Subcutaneous adipose tissue (tissue), 4 donors: ENCODE measurements around the gene SAMM50. TPM values are rescaled to one million over a fixed set of nuclear protein-coding genes. Genes with fewer than 3 reads are reported as not detected.

ENCODE experiments used
- total RNA-seq, 4 donors: library from RNA; depleted of rRNA; stranded (reverse); fragments of >200 nt; gene quantifications; one replicate each; pipeline ENCODE4 v1.1.0, GENCODE V29; 2016
- TF ChIP-seq, protein P1 (sequence below): fragments of 450-650 bp; IDR thresholded peaks from one replicate; pipeline ENCODE4 v1.5.1; 2016; ENCODE audit warnings: low read depth, mild to moderate bottlenecking, control low read depth, antibody characterized with exemption, moderate library complexity

Gene SAMM50
- total RNA-seq, 4 donors from 2014 or later, result 31.3 to 54.1 (median 42.2) TPM

DNA sequence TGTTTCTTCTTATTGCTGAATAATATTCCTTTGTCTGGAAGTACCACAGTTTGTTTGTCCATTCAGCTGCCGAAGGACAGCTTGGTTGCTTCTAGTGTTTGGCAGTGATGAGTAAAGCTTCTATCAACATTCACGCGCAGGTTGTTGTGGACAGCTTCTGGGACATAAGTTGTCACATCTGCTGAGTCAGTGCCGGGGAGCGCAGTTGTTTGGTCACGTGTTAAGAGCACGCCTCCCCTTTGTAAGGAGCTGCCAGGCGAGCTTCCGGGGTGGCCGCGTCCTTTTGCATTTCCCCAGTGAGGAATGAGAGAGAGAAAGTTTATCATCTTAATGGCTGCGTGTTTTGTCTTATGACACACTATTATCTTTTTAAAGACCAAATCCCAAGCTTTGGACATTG lies 30.3 kb downstream of the SAMM50 start:
- TF ChIP-seq, protein P1, sequence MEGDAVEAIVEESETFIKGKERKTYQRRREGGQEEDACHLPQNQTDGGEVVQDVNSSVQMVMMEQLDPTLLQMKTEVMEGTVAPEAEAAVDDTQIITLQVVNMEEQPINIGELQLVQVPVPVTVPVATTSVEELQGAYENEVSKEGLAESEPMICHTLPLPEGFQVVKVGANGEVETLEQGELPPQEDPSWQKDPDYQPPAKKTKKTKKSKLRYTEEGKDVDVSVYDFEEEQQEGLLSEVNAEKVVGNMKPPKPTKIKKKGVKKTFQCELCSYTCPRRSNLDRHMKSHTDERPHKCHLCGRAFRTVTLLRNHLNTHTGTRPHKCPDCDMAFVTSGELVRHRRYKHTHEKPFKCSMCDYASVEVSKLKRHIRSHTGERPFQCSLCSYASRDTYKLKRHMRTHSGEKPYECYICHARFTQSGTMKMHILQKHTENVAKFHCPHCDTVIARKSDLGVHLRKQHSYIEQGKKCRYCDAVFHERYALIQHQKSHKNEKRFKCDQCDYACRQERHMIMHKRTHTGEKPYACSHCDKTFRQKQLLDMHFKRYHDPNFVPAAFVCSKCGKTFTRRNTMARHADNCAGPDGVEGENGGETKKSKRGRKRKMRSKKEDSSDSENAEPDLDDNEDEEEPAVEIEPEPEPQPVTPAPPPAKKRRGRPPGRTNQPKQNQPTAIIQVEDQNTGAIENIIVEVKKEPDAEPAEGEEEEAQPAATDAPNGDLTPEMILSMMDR, result no peak

DNA sequence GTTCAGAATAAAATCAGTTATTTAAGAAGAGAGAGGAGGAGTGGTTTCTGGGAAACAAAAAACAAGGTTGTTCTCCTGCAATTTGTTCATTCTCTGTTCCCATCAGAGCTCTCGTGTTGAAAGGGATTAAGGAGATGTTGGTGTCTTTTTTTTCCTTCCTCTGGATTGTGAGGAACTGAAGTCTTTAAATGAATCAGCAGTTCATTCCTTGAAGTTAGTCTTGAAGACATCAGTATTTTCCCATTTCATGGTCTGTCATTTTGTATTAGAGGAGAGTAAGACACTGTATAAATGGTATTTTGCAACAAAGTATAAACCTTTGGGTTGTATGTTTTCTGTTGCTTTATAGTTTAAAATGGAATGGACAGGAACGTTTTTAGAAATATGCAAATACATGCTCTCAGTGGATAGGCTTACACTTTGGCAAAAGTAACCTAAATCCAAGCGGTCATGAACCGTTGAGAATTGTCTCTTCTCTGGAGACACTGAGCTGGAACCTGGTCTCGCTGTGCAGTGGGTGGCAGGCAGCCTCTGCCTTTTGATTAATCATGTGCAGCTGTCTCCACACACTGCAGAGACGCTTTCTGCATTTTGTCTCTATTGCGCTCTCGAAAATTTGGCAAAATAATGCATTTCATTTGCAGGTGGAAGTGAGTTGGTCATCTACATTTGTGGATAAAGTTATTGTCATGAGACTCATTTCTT lies 33.0 kb downstream of the SAMM50 start:
- TF ChIP-seq, protein P1, result no peak

DNA sequence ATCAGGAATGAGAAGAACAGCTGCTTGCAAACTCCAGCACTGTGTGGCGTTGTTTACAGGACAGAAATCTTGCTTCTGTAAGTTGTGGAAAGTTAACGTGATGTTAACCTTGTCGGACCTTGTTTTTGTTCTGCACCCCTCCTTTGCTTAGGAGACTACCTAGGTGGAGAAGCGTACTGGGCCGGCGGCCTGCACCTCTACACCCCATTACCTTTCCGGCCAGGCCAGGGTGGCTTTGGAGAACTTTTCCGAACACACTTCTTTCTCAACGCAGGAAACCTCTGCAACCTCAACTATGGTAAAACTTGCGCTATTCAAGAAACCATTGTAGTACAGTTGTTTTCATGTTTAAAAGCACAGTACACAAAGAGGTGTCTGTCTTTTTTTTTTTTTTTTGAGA lies 33.7 kb downstream of the SAMM50 start:
- TF ChIP-seq, protein P1, result no peak

DNA sequence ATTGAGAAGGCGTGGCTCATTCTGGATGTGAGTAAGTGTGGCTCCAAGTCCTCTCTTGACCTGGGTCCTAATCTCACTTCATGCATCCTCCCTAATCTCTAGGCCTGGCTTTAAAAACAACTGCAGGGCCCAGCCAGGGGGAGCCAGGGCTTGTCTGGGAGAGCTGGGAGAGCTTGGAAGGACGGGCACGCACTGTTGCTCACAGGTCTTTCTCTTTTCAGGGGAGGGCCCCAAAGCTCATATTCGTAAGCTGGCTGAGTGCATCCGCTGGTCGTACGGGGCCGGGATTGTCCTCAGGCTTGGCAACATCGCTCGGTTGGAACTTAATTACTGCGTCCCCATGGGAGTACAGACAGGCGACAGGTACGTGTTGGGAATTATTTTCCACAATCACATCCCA lies 34.8 kb downstream of the SAMM50 start:
- TF ChIP-seq, protein P1, result no peak

DNA sequence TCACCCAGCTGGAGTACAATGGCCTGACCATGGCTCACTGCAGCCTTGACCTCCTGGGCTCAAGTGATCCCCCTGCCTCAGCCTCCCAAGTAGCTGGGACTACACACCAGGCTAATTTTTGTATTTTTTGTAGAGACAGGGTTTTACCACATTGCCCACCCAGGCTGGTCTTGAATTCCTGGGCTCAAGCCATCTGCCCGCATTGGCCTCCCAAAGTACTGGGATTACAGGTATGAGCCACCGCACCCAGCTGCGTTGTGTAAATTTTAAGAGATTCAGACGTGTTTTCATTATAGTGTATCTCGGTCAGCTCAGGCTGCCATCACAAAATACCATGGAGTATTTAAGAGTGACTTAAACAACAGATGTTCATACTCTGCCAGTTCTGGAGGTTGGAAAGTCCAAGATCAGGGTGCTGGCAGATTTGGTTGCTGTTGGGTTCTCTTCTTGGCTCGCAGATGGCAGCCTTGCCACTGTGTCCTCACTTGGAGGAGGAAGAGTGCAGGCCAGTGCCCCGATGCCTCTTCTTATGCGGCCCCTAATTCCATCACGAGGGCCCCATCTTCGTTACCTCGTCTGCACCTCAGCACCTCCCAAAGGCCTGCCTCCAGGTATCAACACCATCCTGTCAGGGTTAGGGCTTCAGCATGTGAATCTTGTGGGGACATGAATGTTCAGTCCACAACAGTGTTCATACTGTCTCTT lies 36.2 kb downstream of the SAMM50 start:
- TF ChIP-seq, protein P1, result no peak

DNA sequence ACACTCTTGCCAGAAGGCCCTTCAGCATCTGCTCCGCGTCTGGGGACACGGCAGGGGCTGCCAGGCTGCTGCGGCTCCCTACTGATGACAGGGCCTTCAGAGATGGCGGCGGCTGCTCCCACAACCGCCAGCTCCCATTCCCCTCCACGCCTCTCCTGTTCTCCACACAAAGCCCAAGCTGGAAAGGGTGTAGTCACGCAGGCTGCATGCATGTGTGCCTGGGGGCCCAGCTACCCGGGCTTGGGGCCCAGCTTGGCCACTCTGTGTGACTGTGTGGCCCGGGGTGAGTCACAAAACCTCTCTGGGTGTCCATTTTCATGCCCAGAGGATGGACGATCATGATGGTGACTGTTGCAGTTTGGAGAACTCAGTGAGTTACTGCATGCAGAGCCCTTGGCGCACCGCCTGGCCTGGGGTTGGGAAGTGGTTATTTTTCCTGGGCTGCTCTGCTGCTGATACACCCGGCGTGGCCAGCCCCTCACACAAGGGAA lies 37.1 kb downstream of the SAMM50 start:
- TF ChIP-seq, protein P1, result no peak

DNA sequence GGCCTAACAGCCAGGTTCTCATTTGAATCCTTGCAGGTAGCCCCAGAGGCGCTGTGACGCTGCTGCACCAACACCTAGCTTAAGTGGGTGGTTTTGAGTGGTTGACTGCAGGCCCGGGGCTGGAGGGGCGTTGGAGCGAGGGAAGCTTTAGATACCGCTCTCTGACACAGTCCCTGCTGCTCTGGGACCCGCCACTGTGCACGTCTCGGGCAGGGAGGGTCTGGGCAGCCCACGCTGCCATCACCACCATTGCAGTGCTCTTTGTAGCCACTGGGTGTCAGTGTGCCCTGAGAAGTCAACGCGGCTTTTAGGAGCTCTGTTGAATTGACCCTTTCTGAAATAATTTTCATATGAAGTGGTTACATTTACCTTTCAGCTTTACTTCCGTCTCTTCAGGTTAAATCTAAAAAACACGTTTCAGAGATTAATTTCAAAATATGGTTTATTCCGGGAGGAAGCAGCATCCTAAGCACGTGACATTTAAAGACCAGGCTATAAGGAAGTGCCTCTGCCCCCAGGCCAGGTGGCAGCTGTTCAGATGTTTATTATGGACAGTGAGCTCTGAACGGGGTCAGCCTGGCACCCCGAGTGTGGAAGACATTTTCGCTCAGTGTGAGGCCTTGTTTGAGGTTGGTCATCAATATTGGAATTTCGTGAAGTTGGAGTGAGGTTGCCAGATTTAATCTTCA lies 38.0 kb downstream of the SAMM50 start:
- TF ChIP-seq, protein P1, result no peak
